GM12874 (cell line): ENCODE results near the gene ZFP62.

Experiments
- CTCF ChIP-seq: IDR thresholded peaks from 2 replicates; pipeline ENCODE4 v1.5.1; 2011; ENCODE audit warnings: low read depth, mild to moderate bottlenecking, control low read depth, low read length, moderate library complexity; ENCODE audit not compliant: insufficient read depth

The ZFP62 gene

GRCh38 chr5:180900178-180900577, 39.1 kb upstream of the ZFP62 start:
- TF ChIP-seq CTCF: no peak

GRCh38 chr5:180898621-180899246, 37.7 kb upstream of the ZFP62 start, which contains the start of gene BTNL8:
Gene BTNL8, plus strand, starts transcription at chr5:180899159. Its CDS starts 152 bp downstream, at chr5:180899311.
- no peak for TF ChIP-seq CTCF

- no peak for TF ChIP-seq CTCF
These were observed 28.3 kb upstream of the ZFP62 start for GRCh38 chr5:180889381-180889780.

- no peak for TF ChIP-seq CTCF
These were observed 14.9 kb upstream of the ZFP62 start for GRCh38 chr5:180875860-180876426.

GRCh38 chr5:180874804-180875582, 13.9 kb upstream of the ZFP62 start:
- no peak for TF ChIP-seq CTCF

- no peak for TF ChIP-seq CTCF
These were observed 12.8 kb upstream of the ZFP62 start for GRCh38 chr5:180873615-180874520.
